Erythroblast (primary cell): ENCODE data around the gene PAFAH2.

Source experiments
- GATA1 ChIP-seq: IDR thresholded peaks from 2 replicates; pipeline ENCODE4 v1.6.1; 2011; ENCODE audit warnings: low read depth, mild to moderate bottlenecking, control low read depth, low read length, moderate library complexity
- POLR2A ChIP-seq: IDR thresholded peaks from 2 replicates; pipeline ENCODE4 v1.6.1; 2011; ENCODE audit warnings: mild to moderate bottlenecking, low read length

GRCh38 chr1:26032656-26033357 lies 34.9 kb upstream of the PAFAH2 start:
- TF ChIP-seq POLR2A: no peak
- no peak for TF ChIP-seq GATA1
